ENCODE measurements around the gene DYNC1LI1. TPM values are rescaled to one million over a fixed set of nuclear protein-coding genes. Genes with fewer than 3 reads are reported as not detected.

Gene DYNC1LI1
- total RNA-seq, 1 donor from 2014 or later: 69.2 TPM

- Mint-ChIP-seq H3K27ac (ENCODE audit: unreplicated experiment) (no peak overlapping the region), H3K9me3 (ENCODE audit: low read depth) (no peaks in the 10 kb centered on the region), H3K4me3 (ENCODE audit: unreplicated experiment) (no peak overlapping the region), H3K36me3 (ENCODE audit: low read depth) (no peaks in the 10 kb centered on the region), H3K27me3 (ENCODE audit: low read depth) (no peaks in the 10 kb centered on the region), H3K4me1 (ENCODE audit: low read depth) (peaks cover 20% of the 10 kb centered on the region)
- no peak for DNase-seq (ENCODE audit: low spot score)
- TF ChIP-seq CTCF (IDR thresholded peaks at IDR 0.05): no peak
Measured at GRCh38 chr3:32612547-32612946, 41.9 kb upstream of the DYNC1LI1 start.

DNA sequence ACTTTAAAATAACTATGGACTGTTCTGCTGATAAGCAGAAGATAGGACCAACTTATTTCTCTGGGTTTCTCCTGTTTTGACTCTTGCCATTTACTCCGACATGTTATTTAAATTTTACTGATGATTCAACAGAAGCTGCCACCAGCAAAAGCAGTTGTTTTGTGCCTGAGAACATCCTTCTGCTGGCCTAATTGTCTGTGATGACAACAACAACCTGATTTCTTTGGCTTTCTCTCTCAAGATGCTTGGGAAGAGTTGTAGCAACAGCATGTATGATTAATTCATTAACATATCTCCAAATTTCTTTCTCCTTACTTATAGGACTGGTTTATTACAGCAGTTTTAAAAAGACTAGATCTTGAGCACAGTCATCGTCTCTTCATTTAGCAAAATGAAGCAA lies 36.9 kb upstream of the DYNC1LI1 start:
- no peaks in the 10 kb centered on the region for H3K9me3 Mint-ChIP-seq (ENCODE audit: low read depth)
- H3K36me3 Mint-ChIP-seq (ENCODE audit: low read depth): no peaks in the 10 kb centered on the region
- TF ChIP-seq CTCF (IDR thresholded peaks at IDR 0.05): no peak
- H3K4me1 Mint-ChIP-seq (ENCODE audit: low read depth): peaks cover 8% of the 10 kb centered on the region
- H3K27ac Mint-ChIP-seq (ENCODE audit: unreplicated experiment): no peak overlapping the region
- H3K27me3 Mint-ChIP-seq (ENCODE audit: low read depth): no peaks in the 10 kb centered on the region
- H3K4me3 Mint-ChIP-seq (ENCODE audit: unreplicated experiment): no peak overlapping the region
- DNase-seq (ENCODE audit: low spot score): no peak

DNA sequence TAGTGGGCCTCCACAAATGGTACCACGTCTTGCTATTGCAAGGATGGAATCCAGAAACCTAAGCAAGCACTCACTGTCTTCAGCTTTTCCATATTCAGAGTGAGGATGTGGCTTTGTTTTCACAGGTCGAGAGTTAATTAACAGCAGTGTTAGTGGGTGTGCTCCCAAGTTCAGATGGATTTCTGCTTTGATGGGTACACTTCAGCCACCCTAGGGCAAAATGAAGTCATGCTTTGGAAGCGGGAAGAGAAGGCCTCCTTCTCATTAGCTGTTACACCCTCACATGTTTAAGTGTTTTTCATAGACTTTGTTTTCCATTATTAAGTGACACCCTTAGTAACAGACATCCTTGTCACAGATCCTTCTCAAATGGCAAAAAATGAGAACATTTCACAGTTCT lies 36.3 kb upstream of the DYNC1LI1 start:
- Mint-ChIP-seq H3K4me1 (ENCODE audit: low read depth) (peaks cover 2% of the 10 kb centered on the region), H3K27ac (ENCODE audit: unreplicated experiment) (no peak overlapping the region), H3K4me3 (ENCODE audit: unreplicated experiment) (no peak overlapping the region), H3K9me3 (ENCODE audit: low read depth) (no peaks in the 10 kb centered on the region), H3K36me3 (ENCODE audit: low read depth) (no peaks in the 10 kb centered on the region), H3K27me3 (ENCODE audit: low read depth) (no peaks in the 10 kb centered on the region)
- no peak for DNase-seq (ENCODE audit: low spot score)
- no peak for TF ChIP-seq CTCF (IDR thresholded peaks at IDR 0.05)

GRCh38 chr3:32606277-32606676 lies 35.6 kb upstream of the DYNC1LI1 start:
- Mint-ChIP-seq H3K36me3 (ENCODE audit: low read depth) (no peaks in the 10 kb centered on the region), H3K4me1 (ENCODE audit: low read depth) (peaks cover 2% of the 10 kb centered on the region), H3K4me3 (ENCODE audit: unreplicated experiment) (no peak overlapping the region), H3K9me3 (ENCODE audit: low read depth) (no peaks in the 10 kb centered on the region), H3K27ac (ENCODE audit: unreplicated experiment) (no peak overlapping the region), H3K27me3 (ENCODE audit: low read depth) (no peaks in the 10 kb centered on the region)
- no peak for TF ChIP-seq CTCF (IDR thresholded peaks at IDR 0.05)
- no peak for DNase-seq (ENCODE audit: low spot score)

DNA sequence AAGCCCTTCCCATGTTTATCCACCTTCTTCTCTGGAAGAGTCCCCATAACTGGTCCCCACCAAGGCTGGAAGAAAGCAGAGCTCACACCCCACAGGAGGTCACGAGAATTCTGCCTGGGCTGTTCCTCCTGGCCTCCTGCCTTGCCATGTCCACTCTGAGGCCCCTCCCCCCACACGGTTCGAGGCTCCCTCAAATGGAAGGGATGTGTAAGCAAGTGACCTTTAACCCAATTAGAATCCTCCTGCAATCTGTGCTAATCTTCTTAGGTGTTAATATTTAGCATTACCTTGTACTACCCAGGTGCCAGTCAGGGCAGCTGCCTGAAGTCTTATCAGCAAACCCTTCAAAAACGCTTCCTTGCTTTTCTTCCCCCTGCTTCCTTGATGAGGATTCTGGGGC lies 32.4 kb upstream of the DYNC1LI1 start:
- Mint-ChIP-seq H3K9me3 (ENCODE audit: low read depth) (no peaks in the 10 kb centered on the region), H3K4me1 (ENCODE audit: low read depth) (peaks cover 4% of the 10 kb centered on the region), H3K27ac (ENCODE audit: unreplicated experiment) (no peak overlapping the region), H3K27me3 (ENCODE audit: low read depth) (no peaks in the 10 kb centered on the region), H3K36me3 (ENCODE audit: low read depth) (no peaks in the 10 kb centered on the region), H3K4me3 (ENCODE audit: unreplicated experiment) (no peak overlapping the region)
- no peak for DNase-seq (ENCODE audit: low spot score)
- no peak for TF ChIP-seq CTCF (IDR thresholded peaks at IDR 0.05)

Measured in chondrocyte (in vitro differentiated cells).